NCI-H1092 treated with DMSO at 0.1 percent for 48 hours (cell line): ENCODE measurements around the gene SYNJ2.

Source experiments
- DNase-seq: peaks from one replicate; lab custom pipeline; 2025; lab: John Stamatoyannopoulos, UW

SYNJ2 gene

GRCh38 chr6:158040804-158041347 is 59.2 kb downstream of the SYNJ2 start:
- no peak for DNase-seq

- DNase-seq, result no peak
Measured at GRCh38 chr6:158041370-158041769, 59.7 kb downstream of the SYNJ2 start.

DNA sequence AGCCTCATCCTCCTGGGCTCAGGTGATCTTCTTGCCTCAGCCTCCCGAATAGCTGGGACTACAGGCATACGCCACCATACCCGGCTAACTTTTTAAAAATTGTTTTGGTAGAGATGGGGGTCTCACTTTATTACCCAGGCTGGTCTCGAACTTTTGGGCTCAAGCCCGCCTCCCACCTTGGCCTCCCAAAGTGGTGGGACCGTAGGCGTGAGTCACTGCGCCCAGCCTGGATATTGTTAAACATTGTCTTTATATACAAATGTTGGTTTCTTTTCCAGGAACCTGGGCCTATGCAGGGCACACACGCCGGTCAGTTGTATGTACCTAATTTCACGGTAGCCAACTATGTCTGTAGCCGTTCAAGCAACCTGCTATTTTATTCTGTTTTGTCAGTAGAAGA is 60.1 kb downstream of the SYNJ2 start:
- no peak for DNase-seq

DNA sequence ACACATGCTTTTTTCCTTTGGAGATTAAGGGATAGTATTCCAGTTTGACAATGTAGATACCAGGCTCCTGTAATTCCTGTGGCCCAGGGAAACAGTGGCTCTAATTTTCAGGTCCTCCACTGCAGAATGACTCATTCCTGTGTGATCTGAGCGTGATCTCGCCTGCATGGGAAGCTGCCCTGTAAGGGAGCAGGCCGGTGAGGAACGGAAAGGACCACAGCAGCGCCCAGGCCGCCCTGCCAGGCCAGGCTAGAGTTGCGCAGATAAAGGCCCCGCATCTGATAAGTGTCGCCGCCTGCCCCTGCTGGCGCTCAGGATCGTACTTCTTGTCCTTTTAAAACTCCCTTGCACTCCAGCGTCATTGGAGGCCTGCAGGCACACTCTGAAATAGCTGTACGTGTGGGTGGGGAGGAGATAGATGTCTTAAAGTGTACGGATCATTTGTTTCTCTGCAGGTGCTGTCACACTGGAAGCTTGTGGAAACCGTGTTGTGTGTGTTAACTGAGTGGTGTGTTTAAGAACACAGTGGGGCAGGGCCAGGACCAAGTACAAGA is 60.7 kb downstream of the SYNJ2 start:
- DNase-seq, result no peak

DNA sequence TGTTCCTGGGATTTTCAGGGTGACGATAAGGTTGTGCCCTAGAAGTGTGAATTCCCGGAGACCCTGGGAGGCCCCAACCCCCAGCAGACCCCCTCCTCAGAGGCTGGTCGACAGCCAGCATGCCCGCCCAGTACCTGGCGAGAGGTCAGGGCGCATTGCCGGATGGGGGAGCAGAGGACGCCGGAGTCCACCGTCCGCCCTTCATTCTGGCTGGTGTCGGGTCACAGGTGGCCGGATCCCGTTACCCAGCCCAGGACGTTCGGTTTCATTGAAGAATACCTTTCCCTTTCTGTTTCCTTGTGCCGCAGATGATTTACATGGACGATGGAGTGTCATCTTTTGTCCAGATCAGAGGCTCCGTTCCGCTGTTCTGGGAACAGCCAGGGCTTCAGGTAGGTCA is 61.3 kb downstream of the SYNJ2 start:
- DNase-seq, result no peak

DNA sequence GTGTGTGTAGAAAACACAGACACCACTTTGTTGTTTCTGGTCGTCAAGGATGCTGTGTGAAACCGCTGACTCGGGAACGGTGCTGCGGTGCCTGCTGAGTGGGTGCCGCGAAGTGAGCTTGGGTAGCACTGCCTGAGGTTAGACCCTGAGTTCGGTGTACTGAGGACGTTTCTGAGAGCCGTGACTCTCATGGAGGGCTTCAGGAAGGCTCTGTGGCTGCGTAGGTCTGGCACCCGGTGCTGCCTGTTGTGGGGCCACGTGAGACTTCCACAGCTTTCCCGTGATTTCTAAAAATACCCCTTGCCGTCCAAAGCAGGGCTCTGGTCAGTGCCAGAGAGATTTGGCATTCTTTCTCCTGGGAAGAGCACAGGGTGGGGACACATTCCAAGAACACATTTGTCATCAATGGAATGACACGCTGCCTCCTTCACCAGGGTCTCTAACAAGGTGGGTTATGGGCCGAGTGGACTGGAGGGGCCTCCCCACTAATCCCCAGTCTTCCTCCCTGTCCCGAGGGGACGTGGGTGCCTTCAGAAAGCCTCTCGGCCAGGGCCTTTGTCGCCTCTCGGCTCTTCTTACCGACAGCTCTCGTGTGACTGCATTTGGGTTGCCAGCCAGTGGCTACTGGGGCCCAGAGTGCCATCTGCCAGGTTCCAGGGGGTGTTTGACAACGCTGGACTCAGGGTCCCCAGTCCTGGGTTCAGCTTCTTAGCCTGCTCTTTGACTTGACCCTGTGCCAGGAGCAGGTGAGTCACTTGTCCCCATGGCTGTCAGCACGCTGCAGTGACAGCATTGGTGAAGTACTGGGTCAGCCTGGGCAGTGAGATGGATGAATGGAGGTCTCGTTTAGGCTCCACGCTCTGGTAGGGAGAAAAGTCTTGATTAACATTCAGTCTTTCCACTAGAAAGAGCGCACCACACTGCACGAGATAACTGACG is 62.2 kb downstream of the SYNJ2 start:
- no peak for DNase-seq

- DNase-seq, result no peak
Measured at GRCh38 chr6:158044525-158044888, 62.8 kb downstream of the SYNJ2 start.

- DNase-seq, result no peak
Measured at GRCh38 chr6:158046201-158047126, 64.8 kb downstream of the SYNJ2 start.

DNA sequence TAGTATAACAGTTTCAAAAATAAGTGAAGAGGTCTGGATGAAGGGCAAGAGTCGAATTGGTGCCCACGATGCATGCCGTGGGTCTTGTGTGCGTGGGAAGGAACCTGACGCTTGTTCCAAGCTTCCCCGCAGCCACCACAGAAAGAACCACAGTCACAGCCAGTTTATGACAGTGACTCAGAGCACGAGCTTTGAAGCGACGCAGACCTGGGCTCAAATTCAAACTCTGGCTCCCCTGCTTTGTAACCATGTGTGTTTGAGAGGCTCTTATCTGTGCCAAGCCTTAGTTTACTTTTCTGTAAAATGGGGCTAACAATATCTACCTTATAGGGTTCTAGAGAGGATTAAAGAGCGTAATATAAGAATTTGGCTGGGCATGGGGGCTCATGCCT is 65.5 kb downstream of the SYNJ2 start:
- DNase-seq, result no peak

GRCh38 chr6:158047563-158048323 is 66.1 kb downstream of the SYNJ2 start:
- no peak for DNase-seq

GRCh38 chr6:158048589-158048988 is 66.9 kb downstream of the SYNJ2 start:
- no peak for DNase-seq

- DNase-seq, result no peak
Measured at GRCh38 chr6:158049055-158050028, 67.7 kb downstream of the SYNJ2 start.

DNA sequence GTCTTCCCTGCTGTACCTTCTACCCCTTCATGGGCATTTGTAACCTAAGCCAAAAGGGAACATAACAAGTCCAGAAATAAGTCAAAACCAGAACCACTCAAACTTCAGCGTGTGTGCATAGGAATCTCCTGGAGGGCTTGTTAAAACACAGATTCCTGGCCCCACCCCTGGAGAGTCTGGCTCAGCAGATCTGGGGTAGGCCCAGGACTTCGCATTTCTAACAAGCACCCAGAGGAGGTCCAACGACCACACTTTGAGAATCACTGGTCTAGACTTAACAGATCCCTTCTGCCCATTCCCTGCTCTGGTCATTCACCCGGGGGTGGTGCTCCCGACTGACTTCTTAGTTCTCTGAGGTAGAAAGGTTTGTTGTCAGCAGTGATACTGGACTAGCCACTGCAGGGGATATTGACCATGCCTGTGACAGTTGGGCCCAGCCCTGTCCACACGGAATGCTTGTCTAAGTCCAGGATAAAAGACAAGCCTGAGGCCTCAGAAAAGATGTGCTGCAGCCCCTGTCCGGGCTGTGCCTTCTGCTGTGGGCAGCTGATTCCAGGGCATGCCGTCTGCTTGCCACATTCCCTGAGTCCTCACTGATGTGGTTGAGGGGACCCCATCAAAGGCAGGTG is 68.6 kb downstream of the SYNJ2 start:
- no peak for DNase-seq

GRCh38 chr6:158050955-158051354 is 69.3 kb downstream of the SYNJ2 start:
- no peak for DNase-seq

GRCh38 chr6:158051968-158052367 is 70.3 kb downstream of the SYNJ2 start:
- DNase-seq, result no peak

DNA sequence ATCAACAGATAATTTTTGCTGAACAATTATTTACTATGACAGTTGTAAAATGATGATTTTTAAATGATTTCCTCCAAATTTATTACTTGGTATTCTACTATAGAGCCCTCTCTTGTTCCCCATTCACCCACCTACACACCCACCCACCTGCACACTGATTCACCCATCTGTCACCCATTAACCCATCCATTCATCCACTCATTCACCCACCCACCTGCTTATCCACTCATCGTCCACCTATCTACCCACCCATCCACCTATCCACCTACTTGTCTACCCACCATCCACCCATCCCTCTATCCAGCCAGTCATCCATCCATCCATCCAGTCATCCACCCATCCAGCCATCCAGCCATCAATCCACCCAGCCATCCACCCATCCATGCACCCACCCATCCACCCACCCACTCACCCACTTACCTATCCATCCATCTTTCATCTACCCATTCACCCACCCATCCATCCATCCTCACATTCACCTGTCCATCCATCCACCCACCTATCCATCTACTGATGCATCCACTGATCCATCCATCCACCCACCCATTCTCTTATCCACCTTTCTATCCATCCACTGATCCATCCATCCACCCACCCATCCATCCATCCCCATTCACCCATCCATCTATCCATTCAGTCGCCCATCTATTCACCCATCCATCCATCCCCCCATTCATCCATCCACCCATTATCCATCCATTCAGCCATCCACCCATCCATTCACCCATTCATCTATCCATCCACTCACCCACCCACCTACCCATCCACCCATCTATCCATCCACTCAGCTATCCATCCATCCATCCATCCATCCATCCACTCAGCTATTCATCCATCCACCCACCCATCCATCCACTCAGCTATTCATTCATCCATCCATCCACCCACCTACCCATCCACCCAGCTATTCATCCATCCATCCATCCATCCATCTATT is 72.0 kb downstream of the SYNJ2 start:
- no peak for DNase-seq

- no peak for DNase-seq
Measured at GRCh38 chr6:158056355-158056754, 74.7 kb downstream of the SYNJ2 start.

DNA sequence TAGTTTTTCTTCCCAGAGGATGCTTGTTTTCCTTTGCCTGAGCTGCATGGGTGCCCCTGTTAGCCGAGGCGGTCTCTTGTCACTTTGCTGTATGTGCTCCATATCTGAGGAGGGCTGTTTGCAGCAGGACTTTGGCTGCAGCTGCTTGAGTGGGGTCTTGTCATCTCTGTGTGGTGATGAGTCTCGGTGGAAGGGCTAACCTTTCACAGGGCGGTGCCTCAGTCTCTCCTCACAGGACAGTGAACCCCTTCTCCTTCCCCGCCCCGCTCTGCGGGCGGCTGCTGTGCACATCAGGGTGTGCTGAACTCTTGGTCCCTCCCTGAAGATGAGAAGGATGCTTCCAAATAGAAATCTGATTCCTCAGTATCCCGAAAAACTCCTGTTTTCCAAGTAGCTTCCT is 75.1 kb downstream of the SYNJ2 start:
- no peak for DNase-seq
